ENCODE measurements around the gene MYADML2. TPM values are rescaled to one million over a fixed set of nuclear protein-coding genes. Genes with fewer than 3 reads are reported as not detected.

The MYADML2 gene
- total and polyA plus RNA-seq, 7 donors, result 0.47 to 95.8 (median 11.0) TPM

DNA sequence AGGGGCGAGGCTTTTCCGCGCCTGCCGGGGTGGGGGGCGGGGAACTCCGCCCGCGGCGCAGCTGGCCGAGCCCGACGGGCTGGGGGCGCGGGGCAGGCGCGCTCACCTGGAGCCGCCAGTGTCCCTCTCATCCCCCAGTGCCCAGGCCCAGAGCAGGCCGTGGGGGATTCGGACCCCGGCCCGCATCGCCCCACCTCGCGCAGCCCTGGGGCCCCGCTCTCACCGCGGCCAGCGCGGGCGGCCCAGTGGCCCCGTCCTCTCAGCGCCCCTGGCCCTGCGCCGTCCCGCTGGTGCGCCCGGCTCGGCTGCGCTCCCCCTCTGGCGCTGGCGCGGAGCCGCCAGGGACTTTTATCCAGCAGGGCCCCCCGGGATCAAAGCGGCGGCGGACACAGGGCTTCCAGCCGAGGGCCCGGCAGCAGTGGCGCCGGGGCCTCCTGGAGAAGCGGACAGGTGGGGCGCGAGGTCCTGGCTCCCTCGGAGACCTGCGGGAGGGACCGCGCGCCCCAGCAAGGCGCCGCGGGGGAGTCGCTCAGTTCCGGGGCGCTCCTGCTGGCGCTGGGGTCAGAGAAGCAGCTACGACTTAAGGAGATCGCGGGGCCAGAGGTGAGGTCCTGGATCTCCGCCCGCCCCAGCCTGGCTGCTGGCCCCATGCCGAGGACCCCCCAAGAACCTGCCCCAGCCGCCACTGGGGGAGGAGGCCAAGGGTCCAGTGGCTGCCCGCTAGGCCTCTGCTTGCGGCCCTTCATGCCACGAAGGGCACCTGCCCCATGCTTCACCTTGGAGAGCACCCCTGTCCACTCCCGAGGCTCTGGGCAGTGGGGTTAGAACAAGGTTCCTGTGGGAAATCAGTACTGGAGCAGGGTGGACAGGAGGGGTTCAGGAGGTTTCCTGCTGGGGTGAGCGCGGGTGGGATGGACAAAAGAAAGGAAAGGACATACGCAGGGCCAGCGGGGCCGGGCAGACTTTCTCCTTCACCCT, 14.8 kb upstream of the MYADML2 start:
- peak in 1 of 2 donors; percentile 58 for DNase-seq
- Histone ChIP-seq H3K36me3 (ENCODE audit: insufficient read depth in 1 of 2, low read depth in 1 of 2) (no peaks in the 10 kb centered on the region), H3K4me3 (peak overlapping the region; percentile 55), H3K4me1 (peaks cover 27% of the 10 kb centered on the region), H3K27ac (peak overlapping the region; percentile 86), H3K9me3 (no peaks in the 10 kb centered on the region), H3K27me3 (ENCODE audit: insufficient read depth in 3 of 3, low read length in 2 of 3) (peaks cover 0 to 23% (median 3%) of the 10 kb centered on the region in 3 donors)
- WGBS, 3 donors, result 17 to 26% (median 18%) methylated on average over 48 to 82 of the region's 82 CpGs
- TF ChIP-seq, protein P1, sequence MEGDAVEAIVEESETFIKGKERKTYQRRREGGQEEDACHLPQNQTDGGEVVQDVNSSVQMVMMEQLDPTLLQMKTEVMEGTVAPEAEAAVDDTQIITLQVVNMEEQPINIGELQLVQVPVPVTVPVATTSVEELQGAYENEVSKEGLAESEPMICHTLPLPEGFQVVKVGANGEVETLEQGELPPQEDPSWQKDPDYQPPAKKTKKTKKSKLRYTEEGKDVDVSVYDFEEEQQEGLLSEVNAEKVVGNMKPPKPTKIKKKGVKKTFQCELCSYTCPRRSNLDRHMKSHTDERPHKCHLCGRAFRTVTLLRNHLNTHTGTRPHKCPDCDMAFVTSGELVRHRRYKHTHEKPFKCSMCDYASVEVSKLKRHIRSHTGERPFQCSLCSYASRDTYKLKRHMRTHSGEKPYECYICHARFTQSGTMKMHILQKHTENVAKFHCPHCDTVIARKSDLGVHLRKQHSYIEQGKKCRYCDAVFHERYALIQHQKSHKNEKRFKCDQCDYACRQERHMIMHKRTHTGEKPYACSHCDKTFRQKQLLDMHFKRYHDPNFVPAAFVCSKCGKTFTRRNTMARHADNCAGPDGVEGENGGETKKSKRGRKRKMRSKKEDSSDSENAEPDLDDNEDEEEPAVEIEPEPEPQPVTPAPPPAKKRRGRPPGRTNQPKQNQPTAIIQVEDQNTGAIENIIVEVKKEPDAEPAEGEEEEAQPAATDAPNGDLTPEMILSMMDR (IDR thresholded peaks at IDR 0.05), result no peak
- peak in 3 of 4 donors; percentile 1 to 18 (median 9) for ATAC-seq
- intact Hi-C loops (cut with DNase I), result loop anchor here (5.0 kb wide), 2 partner anchors 40 to 190 kb away; no protein-coding TSS in a partner anchor

DNA sequence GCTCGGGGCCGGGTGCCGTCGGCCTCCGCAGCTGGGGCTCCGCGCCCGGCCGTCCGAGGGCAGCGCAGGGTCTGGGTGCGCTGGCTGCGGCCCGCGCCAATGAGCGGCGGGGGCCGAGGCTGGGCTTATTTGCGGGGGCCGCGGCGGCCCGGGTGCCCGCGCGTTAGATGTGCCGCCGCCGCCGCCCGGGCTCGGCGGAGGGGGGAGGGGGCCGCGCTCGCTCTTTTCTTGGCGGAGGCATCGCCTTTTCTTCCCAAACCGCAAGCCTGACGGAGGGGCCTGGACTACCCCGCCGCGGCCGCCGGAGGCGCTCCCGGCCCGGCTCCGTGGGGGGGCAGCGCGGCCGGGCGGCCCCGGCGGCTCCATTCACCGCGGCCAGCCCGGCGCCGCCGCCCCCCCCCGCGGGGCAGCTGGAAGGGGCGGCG, 14.1 kb upstream of the MYADML2 start, which contains the start of gene NOTUM:
Gene NOTUM (minus strand): TSS at position 101 of the 425 bp plus-strand sequence. CDS start 278 bp downstream, outside the sequence.
- intact Hi-C loops (cut with DNase I), result loop anchor here (5.0 kb wide), 2 partner anchors 41 to 191 kb away; no protein-coding TSS in a partner anchor
- Histone ChIP-seq H3K27me3 (ENCODE audit: insufficient read depth in 3 of 3, low read length in 2 of 3) (peaks cover 0 to 23% (median 3%) of the 10 kb centered on the region in 3 donors), H3K4me1 (peaks cover 27% of the 10 kb centered on the region), H3K4me3 (peak within 1 kb of the TSS; percentile 66), H3K36me3 (ENCODE audit: insufficient read depth in 1 of 2, low read depth in 1 of 2) (no peaks in the 10 kb centered on the region), H3K27ac (peak within 1 kb of the TSS; percentile 86), H3K9me3 (no peaks in the 10 kb centered on the region)
- TF ChIP-seq, protein P1 (IDR thresholded peaks at IDR 0.05), result peak; percentile 38
- WGBS, 3 donors, result 0 to 1% (median 0%) methylated on average over 6 to 64 of the region's 65 CpGs
- ATAC-seq (peak; percentile 34 to 51 (median 44)), DNase-seq (peak; percentile 54 to 62)

DNA sequence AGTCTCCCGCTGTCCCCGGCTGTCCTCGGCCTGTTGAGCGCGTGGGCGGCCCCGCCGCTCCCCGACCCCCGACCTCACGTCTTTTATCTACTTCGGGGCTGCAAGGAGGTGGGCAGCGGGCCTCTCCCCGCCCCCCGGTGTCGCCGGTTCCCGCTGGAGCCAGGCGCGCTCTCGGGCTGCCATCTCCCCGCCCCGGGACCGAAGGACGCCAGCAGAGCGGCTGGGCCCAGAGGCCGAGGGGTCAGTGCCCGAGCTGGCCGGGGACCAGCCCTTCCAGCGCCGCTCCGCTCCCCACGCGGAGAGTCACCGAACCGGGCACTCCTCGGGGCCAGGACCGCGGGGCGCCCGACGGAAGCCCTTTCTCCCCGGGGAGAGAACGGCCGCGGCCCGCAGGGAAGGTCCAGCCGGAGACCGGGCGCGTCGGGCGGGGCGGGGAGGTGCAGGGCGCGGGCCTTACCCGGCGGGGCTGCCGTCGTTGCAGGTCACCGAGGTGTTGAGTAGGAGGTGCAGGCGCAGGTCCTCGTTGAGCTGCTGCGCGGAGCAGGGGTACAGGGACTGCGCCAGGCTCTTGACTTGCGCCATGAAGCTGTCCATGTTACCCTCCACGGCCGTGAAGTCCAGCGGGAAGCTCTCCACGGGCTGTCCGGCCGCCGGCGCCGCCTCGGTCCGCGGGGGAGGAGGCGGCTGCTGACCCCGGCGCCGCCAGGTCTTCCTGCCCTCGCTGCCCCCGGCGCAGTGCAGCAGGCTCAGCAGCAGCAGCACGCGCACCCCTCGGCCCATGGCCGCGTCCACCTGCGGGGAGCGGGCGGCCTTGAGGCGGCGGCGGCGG, 13.3 kb upstream of the MYADML2 start:
- H3K4me1 ChIP-seq, result peaks cover 27% of the 10 kb centered on the region
- H3K9me3 ChIP-seq, result no peaks in the 10 kb centered on the region
- TF ChIP-seq, protein P1 (IDR thresholded peaks at IDR 0.05), result no peak
- intact Hi-C loops (cut with DNase I), result loop anchor here (5.0 kb wide), 2 partner anchors 42 to 192 kb away; no protein-coding TSS in a partner anchor
- peak overlapping the region; percentile 66 for H3K4me3 ChIP-seq
- no peak for DNase-seq
- no peaks in the 10 kb centered on the region for H3K36me3 ChIP-seq (ENCODE audit: insufficient read depth in 1 of 2, low read depth in 1 of 2)
- no peak overlapping the region for H3K27ac ChIP-seq
- peak in 3 of 4 donors; percentile 1 to 8 (median 6) for ATAC-seq
- 2 to 4% (median 3%) methylated on average over 58 to 98 of the region's 98 CpGs for WGBS, 3 donors
- peaks cover 0 to 23% (median 3%) of the 10 kb centered on the region in 3 donors for H3K27me3 ChIP-seq (ENCODE audit: insufficient read depth in 3 of 3, low read length in 2 of 3)

DNA sequence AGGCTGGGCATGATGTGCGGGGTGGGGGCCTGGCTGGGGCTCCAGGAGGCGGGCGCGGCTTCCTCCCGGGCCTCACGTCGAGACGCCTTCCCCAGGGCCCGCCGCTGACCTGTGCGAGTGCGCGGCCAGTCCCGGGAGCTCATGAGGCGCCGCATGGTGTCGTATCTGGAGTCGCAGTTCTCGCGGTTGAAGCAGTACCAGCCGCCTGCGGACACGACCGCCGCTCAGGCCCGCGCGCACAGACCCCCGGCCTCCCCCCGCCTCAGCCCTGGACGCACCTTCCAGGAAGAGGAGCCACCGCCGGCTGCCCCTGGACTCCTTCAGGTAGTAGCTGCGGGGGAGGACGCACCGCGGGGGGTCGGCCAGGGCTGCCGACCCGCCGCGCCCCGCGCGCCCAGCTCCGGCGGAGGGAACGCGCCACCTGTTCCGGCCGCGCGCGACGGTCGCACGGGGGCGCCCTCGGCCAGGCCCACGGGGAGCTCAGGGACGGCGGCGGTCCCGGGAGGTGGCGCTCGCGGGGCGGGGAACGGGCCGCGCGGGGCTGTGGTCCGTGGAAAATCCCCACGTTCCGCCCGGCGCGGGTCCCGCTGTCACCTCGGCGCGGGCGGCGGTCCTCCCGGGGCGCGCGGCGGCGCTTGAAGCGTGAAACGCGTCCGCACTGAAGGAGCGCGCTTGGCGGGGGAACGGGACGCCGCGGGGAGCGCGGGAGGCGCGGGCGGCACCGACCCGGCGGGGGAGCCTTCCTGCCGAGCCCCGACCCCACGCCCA, 12.5 kb upstream of the MYADML2 start:
- no peaks in the 10 kb centered on the region for H3K9me3 ChIP-seq
- peak overlapping the region; percentile 66 for H3K4me3 ChIP-seq
- peaks cover 0 to 23% (median 3%) of the 10 kb centered on the region in 3 donors for H3K27me3 ChIP-seq (ENCODE audit: insufficient read depth in 3 of 3, low read length in 2 of 3)
- H3K27ac ChIP-seq, result no peak overlapping the region
- WGBS, 3 donors, result 1 to 3% (median 2%) methylated on average over 50 to 112 of the region's 112 CpGs
- ATAC-seq, result peak; percentile 82 to 87 (median 84)
- TF ChIP-seq, protein P1 (IDR thresholded peaks at IDR 0.05), result peak; percentile 90
- peak; percentile 75 to 88 for DNase-seq
- intact Hi-C loops (cut with DNase I), result loop anchor here (1.0 to 5.0 kb wide), 4 partner anchors 43 to 193 kb away; no protein-coding TSS in a partner anchor
- H3K36me3 ChIP-seq (ENCODE audit: insufficient read depth in 1 of 2, low read depth in 1 of 2), result no peaks in the 10 kb centered on the region
- peaks cover 27% of the 10 kb centered on the region for H3K4me1 ChIP-seq
